Activated CD8-positive, alpha-beta memory T cell treated with anti-CD3 and anti-CD28 coated beads, Interleukin-2, amount 10 ng/mL, durations not matched to agents 7 days and 5 days (primary cell): ENCODE data around the gene RFC1. TPM values are rescaled to one million over a fixed set of nuclear protein-coding genes. Genes with fewer than 3 reads are reported as not detected.
"Not testable (repeated sequence)": the region's sequence is repeated elsewhere in the genome, so short reads cannot be mapped to it uniquely, and the experiment has no call there.

Experiments
- ATAC-seq: fragments of 150-1000 bp; cut with Tn5 transposase; one replicate; pipeline ENCODE4 v1.10.0; 2021; ENCODE audit warnings: moderate library complexity
- CTCF ChIA-PET: fragments of 350-600 bp; sonication (Branson Sonifier 250); formaldehyde crosslinking; loops from one replicate; lab custom pipeline; 2021; ENCODE audit warnings: antibody characterized with exemption; lab: Charles Lee
- DNase-seq: peaks from one replicate; pipeline ENCODE4 v3.0.0-alpha.2; 2020
- H3K27ac Mint-ChIP-seq: one replicate; pipeline ENCODE4 v1.8.0; 2021; ENCODE audit warnings: mild to moderate bottlenecking, mixed read lengths
- H3K27me3 Mint-ChIP-seq: one replicate; pipeline ENCODE4 v1.8.0; 2021; ENCODE audit warnings: mixed read lengths
- H3K36me3 Mint-ChIP-seq: one replicate; pipeline ENCODE4 v1.8.0; 2021; ENCODE audit warnings: mild to moderate bottlenecking, mixed read lengths
- H3K4me1 Mint-ChIP-seq: one replicate; pipeline ENCODE4 v1.8.0; 2021; ENCODE audit warnings: mixed read lengths
- H3K4me3 Mint-ChIP-seq: one replicate; pipeline ENCODE4 v1.8.0; 2021; ENCODE audit warnings: mild to moderate bottlenecking, moderate library complexity, mixed read lengths
- H3K9me3 Mint-ChIP-seq: one replicate; pipeline ENCODE4 v1.8.0; 2022; ENCODE audit warnings: low read depth, mixed read lengths
- total RNA-seq, 2 experiments: library from RNA; stranded (reverse); gene quantifications; one replicate each; pipeline ENCODE4 v1.2.3, GENCODE V29; 2021

RFC1 gene
- total RNA-seq, 2 experiments from 2014 or later = 72.1 to 94.7 TPM

- H3K27me3 Mint-ChIP-seq = no peaks in the 10 kb centered on the region
- H3K27ac Mint-ChIP-seq = no peak overlapping the region
- ATAC-seq = no peak
- H3K4me3 Mint-ChIP-seq = no peak overlapping the region
- CTCF ChIA-PET = no interaction called here
- H3K9me3 Mint-ChIP-seq = no peaks in the 10 kb centered on the region
- peaks cover 57% of the 10 kb centered on the region for H3K36me3 Mint-ChIP-seq
- H3K4me1 Mint-ChIP-seq = no peaks in the 10 kb centered on the region
- no peak for DNase-seq
These were observed 42.3 kb downstream of the RFC1 start for GRCh38 chr4:39323821-39324220.

GRCh38 chr4:39320381-39321115 lies 45.6 kb downstream of the RFC1 start:
- no peak for DNase-seq
- CTCF ChIA-PET = interaction anchor here (0.7 to 1.2 kb wide), 3 partner anchors 14 to 148 kb away, joined by 3 read pairs; no protein-coding TSS in a partner anchor
- no peaks in the 10 kb centered on the region for H3K4me1 Mint-ChIP-seq
- H3K27ac Mint-ChIP-seq = no peak overlapping the region
- H3K9me3 Mint-ChIP-seq = no peaks in the 10 kb centered on the region
- H3K4me3 Mint-ChIP-seq = no peak overlapping the region
- no peaks in the 10 kb centered on the region for H3K27me3 Mint-ChIP-seq
- H3K36me3 Mint-ChIP-seq = peaks cover 40% of the 10 kb centered on the region
- ATAC-seq = no peak

- CTCF ChIA-PET = interaction anchor here (0.7 kb wide), 1 partner anchor 13 kb away, joined by 3 read pairs; no protein-coding TSS in a partner anchor
- Mint-ChIP-seq H3K27ac (no peak overlapping the region), H3K36me3 (peaks cover 33% of the 10 kb centered on the region), H3K27me3 (no peaks in the 10 kb centered on the region), H3K4me3 (no peak overlapping the region), H3K9me3 (no peaks in the 10 kb centered on the region), H3K4me1 (no peaks in the 10 kb centered on the region)
- ATAC-seq (no peak), DNase-seq (no peak)
These were observed 46.5 kb downstream of the RFC1 start for GRCh38 chr4:39319676-39320075.

- H3K9me3 Mint-ChIP-seq = no peaks in the 10 kb centered on the region
- CTCF ChIA-PET = no interaction called here
- H3K27me3 Mint-ChIP-seq = no peaks in the 10 kb centered on the region
- peaks cover 46% of the 10 kb centered on the region for H3K36me3 Mint-ChIP-seq
- DNase-seq = no peak
- H3K27ac Mint-ChIP-seq = no peak overlapping the region
- peaks cover 1% of the 10 kb centered on the region for H3K4me1 Mint-ChIP-seq
- no peak overlapping the region for H3K4me3 Mint-ChIP-seq
- ATAC-seq = no peak
These were observed 53.3 kb downstream of the RFC1 start for GRCh38 chr4:39312816-39313215.

GRCh38 chr4:39308611-39309010 lies 57.6 kb downstream of the RFC1 start:
- Mint-ChIP-seq H3K4me3 (no peak overlapping the region), H3K4me1 (peaks cover 10% of the 10 kb centered on the region), H3K36me3 (peaks cover 63% of the 10 kb centered on the region), H3K27ac (no peak overlapping the region), H3K9me3 (no peaks in the 10 kb centered on the region), H3K27me3 (no peaks in the 10 kb centered on the region)
- ATAC-seq (no peak), DNase-seq (no peak)
- CTCF ChIA-PET = no interaction called here

- H3K9me3 Mint-ChIP-seq = no peaks in the 10 kb centered on the region
- H3K4me1 Mint-ChIP-seq = peaks cover 10% of the 10 kb centered on the region
- CTCF ChIA-PET = no interaction called here
- peaks cover 59% of the 10 kb centered on the region for H3K36me3 Mint-ChIP-seq
- ATAC-seq (no peak), DNase-seq (no peak)
- H3K27me3 Mint-ChIP-seq = no peaks in the 10 kb centered on the region
- peak overlapping the region; percentile 73 for H3K27ac Mint-ChIP-seq
- no peak overlapping the region for H3K4me3 Mint-ChIP-seq
These were observed 60.1 kb downstream of the RFC1 start for GRCh38 chr4:39305912-39306677.

- no peaks in the 10 kb centered on the region for H3K27me3 Mint-ChIP-seq
- no peak overlapping the region for H3K4me3 Mint-ChIP-seq
- H3K9me3 Mint-ChIP-seq = no peaks in the 10 kb centered on the region
- H3K27ac Mint-ChIP-seq = no peak overlapping the region
- CTCF ChIA-PET = no interaction called here
- peaks cover 10% of the 10 kb centered on the region for H3K4me1 Mint-ChIP-seq
- peaks cover 62% of the 10 kb centered on the region for H3K36me3 Mint-ChIP-seq
- no peak for ATAC-seq
- no peak for DNase-seq
These were observed 61.5 kb downstream of the RFC1 start for GRCh38 chr4:39304651-39305050.

- Mint-ChIP-seq H3K36me3 (peaks cover 63% of the 10 kb centered on the region), H3K27ac (no peak overlapping the region), H3K9me3 (no peaks in the 10 kb centered on the region), H3K27me3 (no peaks in the 10 kb centered on the region), H3K4me1 (peaks cover 10% of the 10 kb centered on the region), H3K4me3 (no peak overlapping the region)
- ATAC-seq (no peak), DNase-seq (no peak)
- CTCF ChIA-PET = no interaction called here
These were observed 62.3 kb downstream of the RFC1 start for GRCh38 chr4:39303871-39304270.

- CTCF ChIA-PET = interaction anchor here (0.6 kb wide), 1 partner anchor 443 kb away, joined by 4 read pairs; no protein-coding TSS in a partner anchor
These were observed 63.3 kb downstream of the RFC1 start for GRCh38 chr4:39302901-39303300.

GRCh38 chr4:39295784-39296183 lies 70.4 kb downstream of the RFC1 start:
- Mint-ChIP-seq H3K36me3 (peaks cover 67% of the 10 kb centered on the region), H3K4me1 (no peaks in the 10 kb centered on the region), H3K4me3 (no peak overlapping the region), H3K27ac (no peak overlapping the region), H3K9me3 (no peaks in the 10 kb centered on the region), H3K27me3 (no peaks in the 10 kb centered on the region)
- ATAC-seq (no peak), DNase-seq (no peak)
- CTCF ChIA-PET = no interaction called here

More at GRCh38 chr4:39302901-39303300, 63.3 kb downstream of the RFC1 start:
- ATAC-seq (no peak), DNase-seq (no peak)
- H3K9me3 Mint-ChIP-seq = no peaks in the 10 kb centered on the region
- peaks cover 63% of the 10 kb centered on the region for H3K36me3 Mint-ChIP-seq
- peak overlapping the region; percentile 1 for H3K27ac Mint-ChIP-seq
- H3K27me3 Mint-ChIP-seq = no peaks in the 10 kb centered on the region
- peaks cover 9% of the 10 kb centered on the region for H3K4me1 Mint-ChIP-seq
- H3K4me3 Mint-ChIP-seq = no peak overlapping the region

- H3K4me3 Mint-ChIP-seq, H3K27me3 Mint-ChIP-seq, DNase-seq, ATAC-seq, CTCF ChIA-PET, H3K9me3 Mint-ChIP-seq, H3K27ac Mint-ChIP-seq: not testable (repeated sequence)
- peaks cover 59% of the 10 kb centered on the region for H3K36me3 Mint-ChIP-seq
- peaks cover 10% of the 10 kb centered on the region for H3K4me1 Mint-ChIP-seq
These were observed 73.7 kb downstream of the RFC1 start for GRCh38 chr4:39292433-39292832.

GRCh38 chr4:39291686-39292085 lies 74.5 kb downstream of the RFC1 start:
- H3K27me3 Mint-ChIP-seq = no peaks in the 10 kb centered on the region
- H3K4me3 Mint-ChIP-seq = no peak overlapping the region
- no peaks in the 10 kb centered on the region for H3K9me3 Mint-ChIP-seq
- DNase-seq = no peak
- no peak overlapping the region for H3K27ac Mint-ChIP-seq
- CTCF ChIA-PET = interaction anchor here (1.4 kb wide), 1 partner anchor 37 kb away, joined by 3 read pairs; no protein-coding TSS in a partner anchor
- H3K4me1 Mint-ChIP-seq = peaks cover 10% of the 10 kb centered on the region
- ATAC-seq = no peak
- H3K36me3 Mint-ChIP-seq = peaks cover 66% of the 10 kb centered on the region

- DNase-seq = peak; percentile 11
- Mint-ChIP-seq H3K27me3 (no peaks in the 10 kb centered on the region), H3K9me3 (no peaks in the 10 kb centered on the region), H3K27ac (no peak overlapping the region), H3K4me1 (peaks cover 24% of the 10 kb centered on the region), H3K36me3 (peaks cover 65% of the 10 kb centered on the region), H3K4me3 (no peak overlapping the region)
- no peak for ATAC-seq
- CTCF ChIA-PET = no interaction called here
These were observed 78.9 kb downstream of the RFC1 start for GRCh38 chr4:39287223-39287622.

GRCh38 chr4:39286263-39286662 lies 79.9 kb downstream of the RFC1 start:
- H3K4me3 Mint-ChIP-seq = no peak overlapping the region
- H3K27ac Mint-ChIP-seq = no peak overlapping the region
- CTCF ChIA-PET = no interaction called here
- H3K9me3 Mint-ChIP-seq = no peaks in the 10 kb centered on the region
- ATAC-seq = no peak
- H3K4me1 Mint-ChIP-seq = peaks cover 24% of the 10 kb centered on the region
- no peak for DNase-seq
- no peaks in the 10 kb centered on the region for H3K27me3 Mint-ChIP-seq
- H3K36me3 Mint-ChIP-seq = peaks cover 55% of the 10 kb centered on the region
